GM18861 (cell line): ENCODE data around the gene PHAF1.

Source experiments
- ATAC-seq: cut with Tn5 transposase; IDR thresholded peaks from one replicate; pipeline ENCODE4 v1.9.1; 2021; ENCODE audit not compliant: unreplicated experiment

PHAF1 gene

GRCh38 chr16:67191995-67192681 lies 82.4 kb downstream of the PHAF1 start, which contains the start of gene E2F4:
Gene E2F4, plus strand, starts transcription at chr16:67192155. Its CDS starts 73 bp downstream, at chr16:67192228.
- peak; percentile 77 for ATAC-seq

- no peak for ATAC-seq
These were observed 83.1 kb downstream of the PHAF1 start for GRCh38 chr16:67192781-67193361.

DNA sequence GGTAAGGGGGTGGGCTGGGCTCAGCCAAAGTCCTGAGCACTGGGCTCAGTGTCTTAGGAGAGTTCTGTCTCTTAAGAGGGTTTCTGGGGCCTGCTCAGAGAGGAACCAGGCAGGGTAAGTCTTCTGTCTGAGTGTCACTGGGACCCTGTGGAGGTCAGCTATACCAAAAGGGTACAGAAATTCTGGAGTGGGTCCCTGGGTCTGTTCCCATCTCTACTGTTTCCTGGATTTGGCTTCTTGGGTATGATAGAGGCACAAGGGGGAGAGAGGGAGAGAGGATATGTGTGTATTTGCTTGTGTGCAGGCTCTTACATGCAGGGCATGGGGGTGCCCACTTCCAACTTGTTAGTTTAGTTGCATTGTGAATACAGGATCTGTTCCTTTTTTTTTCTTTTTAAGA lies 83.8 kb downstream of the PHAF1 start:
- ATAC-seq, result no peak

DNA sequence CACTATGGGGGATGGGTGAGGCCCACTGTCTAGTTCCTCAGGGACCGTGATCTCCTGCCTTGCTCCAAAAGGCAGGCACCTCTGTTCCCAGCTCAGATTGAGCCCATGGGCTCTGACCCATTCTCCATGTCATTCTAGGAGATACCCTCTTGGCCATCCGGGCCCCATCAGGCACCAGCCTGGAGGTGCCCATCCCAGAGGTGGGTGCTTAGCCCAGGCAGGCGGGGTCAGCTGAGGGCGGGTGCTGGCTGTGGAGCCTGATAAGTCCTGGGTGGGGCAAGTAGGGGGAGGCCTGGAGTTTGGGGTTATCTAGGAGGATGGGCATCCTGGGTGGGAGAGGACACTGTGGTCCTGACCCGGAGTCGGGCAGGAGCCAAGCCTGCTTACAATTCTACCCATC lies 84.5 kb downstream of the PHAF1 start:
- ATAC-seq, result no peak

- no peak for ATAC-seq
These were observed 85.9 kb downstream of the PHAF1 start for GRCh38 chr16:67195676-67196075.

- ATAC-seq, result no peak
These were observed 87.1 kb downstream of the PHAF1 start for GRCh38 chr16:67196881-67197280.

DNA sequence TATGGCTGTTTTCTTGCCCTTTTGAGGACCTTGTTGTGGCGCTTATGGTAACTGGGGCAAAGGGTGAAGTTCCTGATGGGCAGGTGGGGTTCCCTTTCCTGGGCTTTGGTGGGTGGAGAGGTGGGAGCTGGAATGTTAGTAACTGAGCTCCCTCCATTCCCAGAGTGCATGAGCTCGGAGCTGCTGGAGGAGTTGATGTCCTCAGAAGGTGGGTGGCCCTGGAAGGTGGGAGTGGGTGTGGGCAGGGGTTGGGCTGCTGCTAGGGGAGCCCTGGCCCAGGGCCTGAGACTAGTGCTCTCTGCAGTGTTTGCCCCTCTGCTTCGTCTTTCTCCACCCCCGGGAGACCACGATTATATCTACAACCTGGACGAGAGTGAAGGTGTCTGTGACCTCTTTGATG lies 88.0 kb downstream of the PHAF1 start:
- ATAC-seq, result no peak
